NOMO-1 treated with dmso at 0.1 percent for 144 hours (cell line): ENCODE data around the gene PFKL.

Experiments used
- DNase-seq: peaks from one replicate; lab custom pipeline; 2025; ENCODE audit not compliant: unreplicated experiment; lab: John Stamatoyannopoulos, UW

PFKL gene

GRCh38 chr21:44310628-44311507 is 11.0 kb downstream of the PFKL start:
- no peak for DNase-seq

- no peak for DNase-seq
Observed at GRCh38 chr21:44312089-44312488, 12.2 kb downstream of the PFKL start.

GRCh38 chr21:44312716-44313115 is 12.9 kb downstream of the PFKL start:
- DNase-seq: no peak

DNA sequence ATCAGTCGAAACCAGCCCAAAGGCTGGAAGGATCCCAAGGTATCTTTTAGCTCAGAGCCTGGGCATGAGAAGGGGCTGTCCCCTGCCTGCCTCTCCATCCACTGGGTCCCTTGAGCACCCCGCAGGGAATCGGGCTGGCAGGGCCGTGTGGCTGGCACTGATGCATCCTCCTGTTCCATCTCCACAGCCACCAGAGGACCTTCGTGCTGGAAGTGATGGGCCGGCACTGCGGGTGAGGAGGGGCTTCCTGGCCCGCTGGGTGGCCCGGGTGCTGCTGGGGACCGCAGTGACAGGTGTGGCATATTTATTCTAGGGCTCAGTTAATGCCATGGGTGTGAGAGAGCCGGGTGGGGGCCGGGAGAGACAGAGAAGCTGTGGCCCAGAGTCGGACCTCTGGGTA is 13.6 kb downstream of the PFKL start:
- no peak for DNase-seq

- no peak for DNase-seq
Observed at GRCh38 chr21:44314128-44314527, 14.3 kb downstream of the PFKL start.

- no peak for DNase-seq
Observed at GRCh38 chr21:44314561-44314960, 14.7 kb downstream of the PFKL start.

DNA sequence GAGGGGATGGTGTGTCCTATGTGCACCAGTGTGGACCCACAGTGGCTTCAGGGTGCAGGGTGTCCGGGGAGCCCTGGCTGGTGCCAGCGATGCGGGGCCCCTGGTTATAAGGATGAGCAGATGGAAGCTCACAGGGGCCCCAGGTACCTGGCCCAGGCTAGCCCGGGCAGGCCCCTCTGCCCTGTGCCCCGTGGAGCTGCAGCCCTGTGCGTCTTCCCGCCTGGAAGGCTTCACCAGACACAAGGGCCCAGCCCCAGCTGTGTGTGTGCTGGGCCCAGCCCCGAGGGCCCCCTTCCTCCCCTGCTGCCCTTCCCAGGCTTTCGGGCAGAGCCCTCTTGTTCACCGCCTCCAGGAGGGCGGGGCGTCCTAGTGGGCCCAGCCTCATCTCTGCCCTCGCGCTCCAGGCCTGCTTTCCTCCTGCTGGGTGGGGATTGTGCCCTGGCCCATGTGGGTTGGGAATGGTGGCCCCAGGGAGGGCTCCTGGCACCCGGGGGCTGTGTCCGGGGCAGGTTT is 15.9 kb downstream of the PFKL start:
- no peak for DNase-seq

- no peak for DNase-seq
Observed at GRCh38 chr21:44316277-44316900, 16.5 kb downstream of the PFKL start.

DNA sequence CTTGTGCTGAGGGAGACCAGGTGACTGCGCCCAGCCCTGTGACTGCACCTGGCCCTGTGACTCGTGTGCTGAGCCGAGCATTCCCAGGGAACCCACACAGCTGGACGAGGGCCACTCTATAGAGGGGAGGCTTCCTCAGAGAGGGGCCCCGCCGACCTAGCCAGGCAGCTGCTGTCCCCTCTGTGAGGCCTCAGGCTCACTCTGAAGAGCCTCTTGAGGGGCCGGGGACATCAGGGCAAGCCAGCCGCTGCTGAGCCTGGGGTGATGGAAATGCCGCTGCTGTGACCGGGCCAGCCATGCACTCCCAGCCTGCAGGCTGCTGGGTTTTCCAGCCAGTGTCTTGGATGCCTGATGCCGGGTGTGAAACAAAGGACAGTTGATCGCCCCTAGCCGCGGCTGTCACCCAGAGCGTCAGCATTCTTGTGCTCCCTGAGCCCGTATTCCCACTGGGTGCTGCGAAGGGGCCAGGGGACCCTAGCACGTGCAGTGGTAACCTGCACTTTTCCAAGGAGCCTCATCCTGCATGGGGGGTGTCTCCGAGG is 17.5 kb downstream of the PFKL start:
- no peak for DNase-seq

- DNase-seq: no peak
Observed at GRCh38 chr21:44317871-44318270, 18.0 kb downstream of the PFKL start.

DNA sequence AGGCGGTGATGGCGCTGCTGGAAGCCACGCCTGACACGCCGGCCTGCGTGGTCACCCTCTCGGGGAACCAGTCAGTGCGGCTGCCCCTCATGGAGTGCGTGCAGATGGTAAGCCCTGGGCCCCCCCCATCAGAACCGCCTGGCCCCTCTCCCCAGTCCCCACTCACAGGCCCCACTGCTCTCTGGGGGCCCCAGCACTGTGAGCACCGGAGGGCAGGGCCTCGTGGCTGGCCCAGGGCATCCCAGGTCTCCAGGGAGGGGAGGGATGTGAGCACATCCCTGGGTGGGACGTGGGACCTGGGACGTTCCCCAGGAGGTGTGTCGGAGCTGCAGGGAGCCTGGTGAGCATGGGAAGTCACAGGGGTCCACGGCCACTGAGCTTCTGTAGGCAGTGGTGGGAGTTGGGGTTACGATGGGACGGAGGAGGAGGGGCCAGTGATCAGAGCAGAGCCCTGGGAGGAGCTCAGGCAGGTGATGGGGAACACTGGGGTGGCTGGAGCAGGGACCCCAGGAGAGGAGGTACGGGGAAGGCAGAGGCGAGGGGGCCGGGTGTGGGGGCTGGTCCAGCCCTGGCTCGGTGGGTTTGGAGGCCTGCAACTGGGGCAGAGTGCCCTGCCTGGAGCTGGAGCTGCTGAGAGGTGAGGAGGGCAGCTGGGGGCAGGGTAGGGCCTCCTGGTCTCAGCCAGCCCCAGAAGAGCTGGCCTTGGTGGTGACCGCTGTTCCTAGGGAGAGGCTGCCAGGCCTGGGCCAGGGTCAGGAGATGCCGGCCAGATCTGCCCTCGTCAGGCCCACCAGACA is 18.8 kb downstream of the PFKL start:
- no peak for DNase-seq

DNA sequence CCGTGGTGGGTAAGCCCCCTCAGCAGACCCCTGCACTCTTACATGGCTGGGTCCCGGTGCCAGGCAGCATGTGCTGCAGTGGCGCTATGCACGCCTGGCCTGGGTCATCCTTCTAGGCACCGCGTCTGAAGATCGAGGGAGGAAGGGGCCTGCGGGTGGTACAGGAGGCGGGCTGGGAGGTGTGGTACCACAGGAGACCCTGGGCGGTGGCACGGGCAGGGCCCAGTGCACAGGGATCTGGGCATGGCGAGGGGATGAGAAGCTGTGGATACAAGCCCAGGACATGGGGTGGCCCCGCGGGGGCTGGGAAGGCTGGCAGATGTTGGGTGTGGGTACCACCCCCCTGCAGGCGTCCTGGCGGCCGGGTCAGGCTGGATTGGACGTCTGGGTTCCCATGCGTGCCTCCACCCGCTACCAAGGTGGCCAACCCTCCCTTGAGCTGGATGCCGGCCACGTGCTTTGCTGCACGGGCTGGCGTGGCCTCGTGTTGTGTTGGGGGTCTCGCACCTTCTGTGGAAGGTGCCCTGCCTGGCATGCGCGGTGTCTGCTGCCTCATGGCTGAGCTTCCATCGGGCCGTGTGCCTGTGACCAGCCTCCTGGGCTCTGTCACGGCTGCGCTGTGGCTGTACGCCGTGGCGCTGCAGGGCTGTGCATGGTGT is 19.7 kb downstream of the PFKL start:
- no peak for DNase-seq

- DNase-seq: no peak
Observed at GRCh38 chr21:44320847-44321246, 21.0 kb downstream of the PFKL start.

DNA sequence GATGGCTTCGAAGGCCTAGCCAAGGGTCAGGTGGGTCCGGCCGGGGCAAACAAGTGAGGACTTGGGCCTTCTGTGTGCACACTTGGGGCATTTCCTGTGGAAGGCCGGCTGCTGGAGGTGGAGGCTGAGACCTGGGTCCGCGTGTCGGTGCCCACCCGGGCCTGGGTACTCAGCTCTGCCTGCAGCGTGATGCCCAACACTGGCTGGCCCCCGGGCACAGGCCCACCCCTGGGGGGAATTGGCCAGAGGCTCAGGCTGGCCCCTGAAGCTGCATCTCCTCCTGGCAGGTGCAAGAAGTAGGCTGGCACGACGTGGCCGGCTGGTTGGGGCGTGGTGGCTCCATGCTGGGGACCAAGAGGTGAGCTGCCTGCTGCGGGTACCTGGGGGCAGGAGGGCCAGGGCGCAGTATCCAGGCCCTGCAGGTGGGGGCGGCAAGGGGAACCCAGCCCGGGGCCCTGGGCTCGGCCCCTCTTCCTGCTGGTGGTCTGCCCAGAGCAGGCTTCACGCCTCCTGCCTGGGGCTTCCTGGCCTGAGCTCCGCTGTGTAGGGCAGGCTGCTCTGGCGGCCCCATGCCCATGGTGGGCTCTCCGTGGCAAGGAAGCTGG is 22.1 kb downstream of the PFKL start:
- no peak for DNase-seq

- DNase-seq: no peak
Observed at GRCh38 chr21:44322621-44323325, 22.9 kb downstream of the PFKL start.

GRCh38 chr21:44323591-44323990 is 23.7 kb downstream of the PFKL start:
- DNase-seq: no peak

DNA sequence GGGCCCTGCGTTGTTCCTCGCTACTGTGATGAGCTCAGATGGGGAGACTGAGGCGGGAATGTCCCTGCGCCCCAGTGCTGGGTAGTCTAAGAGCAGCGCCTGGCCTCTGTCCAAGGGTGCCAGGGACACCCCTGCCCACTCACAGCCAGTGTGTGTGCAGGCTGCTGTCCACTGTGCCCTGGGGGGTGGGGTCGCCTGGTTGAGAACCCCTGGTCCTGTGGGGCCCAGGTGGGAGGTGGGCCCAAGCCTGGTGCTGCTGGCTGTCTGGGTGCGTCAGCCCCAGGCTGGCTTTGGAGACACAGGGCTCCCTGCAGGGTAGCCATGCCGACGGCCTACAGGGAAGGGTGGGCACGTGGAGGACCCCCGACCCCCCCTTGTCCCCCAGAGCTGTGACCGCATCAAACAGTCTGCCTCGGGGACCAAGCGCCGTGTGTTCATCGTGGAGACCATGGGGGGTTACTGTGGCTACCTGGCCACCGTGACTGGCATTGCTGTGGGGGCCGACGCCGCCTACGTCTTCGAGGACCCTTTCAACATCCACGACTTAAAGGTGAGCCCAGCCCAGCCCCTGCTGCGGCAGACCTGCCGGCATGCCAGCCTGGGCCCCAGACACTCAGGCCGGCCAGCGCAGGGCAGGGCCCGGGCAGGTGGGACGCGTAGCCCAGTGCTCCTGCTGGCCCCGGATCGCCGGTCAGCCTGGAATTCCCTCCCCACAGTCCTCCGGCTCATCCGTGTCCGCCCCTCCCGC is 24.4 kb downstream of the PFKL start:
- no peak for DNase-seq

DNA sequence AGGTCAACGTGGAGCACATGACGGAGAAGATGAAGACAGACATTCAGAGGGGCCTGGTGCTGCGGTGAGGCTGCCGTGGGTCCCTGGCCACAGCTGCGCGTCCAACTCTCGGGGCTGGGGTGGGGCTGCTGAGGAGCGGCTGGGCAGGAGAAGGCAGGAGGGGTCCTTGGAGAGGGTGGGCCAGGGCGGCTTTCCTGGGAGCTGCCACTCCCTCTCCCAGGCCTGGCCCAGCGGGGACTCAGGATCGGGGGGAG is 24.9 kb downstream of the PFKL start:
- DNase-seq: no peak
